Smooth muscle cell (in vitro differentiated cells): ENCODE measurements around the gene OR4S2. TPM values are rescaled to one million over a fixed set of nuclear protein-coding genes. Genes with fewer than 3 reads are reported as not detected.

Experiments used
- DNase-seq: peaks from one replicate; lab custom pipeline; 2025; ENCODE audit not compliant: unreplicated experiment; lab: John Stamatoyannopoulos, UW
- H2AFZ ChIP-seq: fragments of 200-600 bp; sonication (generic); 2 replicates; pipeline ENCODE4 v1.6.0; 2016; ENCODE audit warnings: antibody characterized with exemption, low read depth, mild to moderate bottlenecking
- H3F3A ChIP-seq: fragments of 200-600 bp; sonication (generic); 2 replicates; pipeline ENCODE4 v1.6.0; 2017; ENCODE audit warnings: antibody characterized with exemption, low read depth
- H3K27ac ChIP-seq: fragments of 200-600 bp; sonication (generic); 2 replicates; pipeline ENCODE4 v1.5.1; 2016; ENCODE audit warnings: low read depth, mild to moderate bottlenecking
- H3K27me3 ChIP-seq: fragments of 200-600 bp; sonication (generic); 2 replicates; pipeline ENCODE4 v1.6.1; 2016; ENCODE audit warnings: low read depth, mild to moderate bottlenecking
- H3K36me3 ChIP-seq: fragments of 200-600 bp; sonication (generic); 2 replicates; pipeline ENCODE4 v1.5.1; 2016; ENCODE audit warnings: low read depth
- H3K4me1 ChIP-seq: fragments of 200-600 bp; sonication (generic); 2 replicates; pipeline ENCODE4 v1.5.1; 2016; ENCODE audit warnings: low read depth
- H3K4me2 ChIP-seq: fragments of 200-600 bp; sonication (generic); 2 replicates; pipeline ENCODE4 v1.6.0; 2016; ENCODE audit warnings: mild to moderate bottlenecking
- H3K4me3 ChIP-seq: fragments of 200-600 bp; sonication (generic); 2 replicates; pipeline ENCODE4 v1.5.1; 2016; ENCODE audit warnings: mild to moderate bottlenecking
- H3K79me2 ChIP-seq: fragments of 200-600 bp; sonication (generic); 2 replicates; pipeline ENCODE4 v1.6.0; 2016; ENCODE audit warnings: low read depth, mild to moderate bottlenecking
- H3K9ac ChIP-seq: fragments of 200-600 bp; sonication (generic); 2 replicates; pipeline ENCODE4 v1.6.0; 2016; ENCODE audit warnings: low read depth
- H3K9me3 ChIP-seq: fragments of 200-600 bp; sonication (generic); replicated peaks from 2 replicates; pipeline ENCODE4 v1.5.1; 2016; ENCODE audit warnings: low read depth
- H4K20me1 ChIP-seq: fragments of 200-600 bp; sonication (generic); 2 replicates; pipeline ENCODE4 v1.6.0; 2016; ENCODE audit warnings: low read depth
- WGBS: methylation state at CpG from one replicate; pipeline ENCODE4 v1.1.7; 2016; ENCODE audit warnings: low lambda C conversion rate; 5-methylcytosine and 5-hydroxymethylcytosine counted together
- polyA plus RNA-seq: library from polyadenylated mRNA; unstranded; fragments of >200 nt; fragmentation: Nextera tagmentation; extraction: Ambion mirVana; gene quantifications from 2 replicates; pipeline ENCODE4 v1.2.1, GENCODE V29; 2016
- total RNA-seq: library from RNA; depleted of rRNA; stranded (reverse); fragments of >200 nt; gene quantifications from 2 replicates; pipeline ENCODE4 v1.2.3, GENCODE V29; 2014
- TF ChIP-seq, protein P1 (sequence below): fragments of 200-600 bp; sonication (generic); IDR thresholded peaks from 2 replicates; pipeline ENCODE4 v1.5.1; 2017; ENCODE audit warnings: borderline replicate concordance, mild to moderate bottlenecking, antibody characterized with exemption; ENCODE audit not compliant: insufficient read depth, poor library complexity, severe bottlenecking

OR4S2 gene
- total and polyA plus RNA-seq, 2 experiments from 2014 or later: not detected

DNA sequence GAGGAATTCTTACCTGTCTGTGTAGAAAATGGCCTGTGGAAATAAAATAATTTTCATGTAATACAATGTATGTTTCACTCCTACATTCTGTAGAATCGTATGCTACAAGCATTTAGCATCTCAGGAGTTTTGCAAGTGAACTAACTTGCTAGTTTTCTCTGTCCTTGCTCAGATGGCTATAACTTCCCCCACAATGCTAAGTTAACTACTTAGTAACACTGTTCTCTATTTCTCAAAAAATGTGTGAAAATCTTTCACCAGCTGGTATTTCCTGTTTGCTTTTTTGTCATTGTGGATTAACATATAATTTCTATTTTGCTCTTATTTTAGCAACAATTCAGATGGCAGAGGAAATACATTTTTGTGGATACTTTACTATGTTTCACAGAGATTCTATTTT is 4.4 kb downstream of the OR4S2 start:
- no peaks in the 10 kb centered on the region for H3K79me2 ChIP-seq
- no peak overlapping the region for H3K4me3 ChIP-seq
- H3K4me2 ChIP-seq: no peak overlapping the region
- H2AFZ ChIP-seq: no peak overlapping the region
- TF ChIP-seq, protein P1, sequence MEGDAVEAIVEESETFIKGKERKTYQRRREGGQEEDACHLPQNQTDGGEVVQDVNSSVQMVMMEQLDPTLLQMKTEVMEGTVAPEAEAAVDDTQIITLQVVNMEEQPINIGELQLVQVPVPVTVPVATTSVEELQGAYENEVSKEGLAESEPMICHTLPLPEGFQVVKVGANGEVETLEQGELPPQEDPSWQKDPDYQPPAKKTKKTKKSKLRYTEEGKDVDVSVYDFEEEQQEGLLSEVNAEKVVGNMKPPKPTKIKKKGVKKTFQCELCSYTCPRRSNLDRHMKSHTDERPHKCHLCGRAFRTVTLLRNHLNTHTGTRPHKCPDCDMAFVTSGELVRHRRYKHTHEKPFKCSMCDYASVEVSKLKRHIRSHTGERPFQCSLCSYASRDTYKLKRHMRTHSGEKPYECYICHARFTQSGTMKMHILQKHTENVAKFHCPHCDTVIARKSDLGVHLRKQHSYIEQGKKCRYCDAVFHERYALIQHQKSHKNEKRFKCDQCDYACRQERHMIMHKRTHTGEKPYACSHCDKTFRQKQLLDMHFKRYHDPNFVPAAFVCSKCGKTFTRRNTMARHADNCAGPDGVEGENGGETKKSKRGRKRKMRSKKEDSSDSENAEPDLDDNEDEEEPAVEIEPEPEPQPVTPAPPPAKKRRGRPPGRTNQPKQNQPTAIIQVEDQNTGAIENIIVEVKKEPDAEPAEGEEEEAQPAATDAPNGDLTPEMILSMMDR: no peak
- DNase-seq: no peak
- no peaks in the 10 kb centered on the region for H3K27me3 ChIP-seq
- H3K9me3 ChIP-seq: no peaks in the 10 kb centered on the region
- WGBS: 86% methylated on average over 1 of the region's 1 CpG
- no peaks in the 10 kb centered on the region for H3K36me3 ChIP-seq
- no peak overlapping the region for H3K27ac ChIP-seq
- no peaks in the 10 kb centered on the region for H4K20me1 ChIP-seq
- no peaks in the 10 kb centered on the region for H3F3A ChIP-seq
- H3K4me1 ChIP-seq: no peaks in the 10 kb centered on the region
- H3K9ac ChIP-seq: no peak overlapping the region

DNA sequence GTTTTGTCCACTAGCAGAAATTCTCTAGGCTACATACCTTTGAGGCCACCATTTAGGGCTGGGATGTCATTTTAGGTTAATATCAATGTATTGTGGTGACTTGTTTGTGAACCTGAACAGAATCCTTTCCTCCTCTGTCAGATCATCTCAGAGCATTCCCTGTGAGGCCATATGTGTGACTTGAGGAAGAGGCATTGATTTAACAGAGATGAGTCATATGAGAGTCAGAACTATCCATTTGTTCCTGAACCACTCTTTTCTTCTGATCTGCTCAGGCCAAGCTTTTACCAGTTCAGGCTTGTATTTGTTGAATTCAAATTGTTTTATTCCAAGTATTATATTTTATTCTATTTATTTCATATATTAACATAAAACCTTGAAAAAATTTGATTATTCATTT is 7.0 kb downstream of the OR4S2 start:
- TF ChIP-seq, protein P1: no peak
- Histone ChIP-seq H2AFZ (no peak overlapping the region), H3K79me2 (no peaks in the 10 kb centered on the region), H4K20me1 (no peaks in the 10 kb centered on the region), H3K9ac (no peak overlapping the region), H3K27me3 (no peaks in the 10 kb centered on the region), H3K9me3 (no peaks in the 10 kb centered on the region), H3K4me1 (no peaks in the 10 kb centered on the region), H3K27ac (no peak overlapping the region), H3K36me3 (no peaks in the 10 kb centered on the region), H3K4me2 (no peak overlapping the region), H3F3A (no peaks in the 10 kb centered on the region), H3K4me3 (no peak overlapping the region)
- no peak for DNase-seq

DNA sequence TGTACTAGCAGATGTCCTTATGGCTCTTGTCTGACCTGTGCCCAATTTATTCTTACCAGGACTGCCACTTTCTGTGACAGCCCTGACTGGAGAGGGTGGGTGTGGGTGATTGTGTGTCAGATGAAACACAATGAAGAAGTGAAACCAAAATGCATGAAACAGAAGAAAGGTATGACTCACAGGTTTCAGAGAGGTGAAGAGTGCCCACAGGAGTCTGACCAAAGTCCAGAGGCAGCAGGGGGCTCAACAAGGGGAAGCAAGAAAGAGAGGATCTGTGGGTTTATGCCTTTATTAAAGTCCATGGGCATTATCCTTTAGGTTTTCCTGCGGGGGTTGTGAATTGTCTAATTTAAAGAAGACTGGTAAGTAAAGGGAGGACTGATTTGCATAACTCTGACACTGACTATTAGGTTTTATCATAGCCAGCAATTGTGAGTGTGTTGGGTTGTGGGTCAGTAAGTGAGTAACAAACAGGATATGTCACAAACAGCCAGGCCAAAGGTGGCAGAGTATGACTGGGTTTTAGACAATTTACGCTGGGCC is 10.0 kb downstream of the OR4S2 start:
- 87% methylated on average over 2 of the region's 2 CpGs for WGBS
- no peak overlapping the region for H3K9ac ChIP-seq
- H3K4me3 ChIP-seq: no peak overlapping the region
- no peaks in the 10 kb centered on the region for H3K36me3 ChIP-seq
- no peaks in the 10 kb centered on the region for H3K4me1 ChIP-seq
- no peak overlapping the region for H2AFZ ChIP-seq
- H3F3A ChIP-seq: no peaks in the 10 kb centered on the region
- H4K20me1 ChIP-seq: no peaks in the 10 kb centered on the region
- H3K9me3 ChIP-seq: no peaks in the 10 kb centered on the region
- DNase-seq: no peak
- no peak overlapping the region for H3K27ac ChIP-seq
- H3K4me2 ChIP-seq: no peak overlapping the region
- no peaks in the 10 kb centered on the region for H3K79me2 ChIP-seq
- no peaks in the 10 kb centered on the region for H3K27me3 ChIP-seq
- TF ChIP-seq, protein P1: no peak

DNA sequence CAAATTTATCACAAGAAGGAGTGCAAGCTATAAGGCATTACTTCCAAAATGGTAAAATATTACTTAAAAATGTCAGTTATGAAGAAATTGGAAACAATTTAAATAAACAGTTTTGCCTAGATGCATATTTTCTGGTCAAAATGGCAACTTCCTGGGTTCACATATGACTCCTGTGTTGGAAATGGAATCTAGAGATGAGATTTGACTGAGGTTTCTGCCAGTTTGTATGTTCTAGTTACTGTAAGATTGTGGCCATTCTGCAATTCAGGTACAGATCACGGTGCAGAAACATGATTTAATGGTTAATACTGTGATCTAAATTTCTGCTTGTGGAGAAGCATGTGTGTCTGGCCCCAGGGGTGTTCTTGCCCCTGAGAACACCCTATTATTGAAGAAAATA is 10.5 kb downstream of the OR4S2 start:
- Histone ChIP-seq H3K79me2 (no peaks in the 10 kb centered on the region), H3K36me3 (no peaks in the 10 kb centered on the region), H3K9ac (no peak overlapping the region), H3K4me3 (no peak overlapping the region), H3K27me3 (no peaks in the 10 kb centered on the region), H3K4me2 (no peak overlapping the region), H3K9me3 (no peaks in the 10 kb centered on the region), H3F3A (no peaks in the 10 kb centered on the region), H3K27ac (no peak overlapping the region), H4K20me1 (no peaks in the 10 kb centered on the region), H2AFZ (no peak overlapping the region), H3K4me1 (no peaks in the 10 kb centered on the region)
- 35% methylated on average over 1 of the region's 1 CpG for WGBS
- DNase-seq: no peak
- TF ChIP-seq, protein P1: no peak
